Measurements from ENCODE around the gene SMYD2.

Gene SMYD2

DNA sequence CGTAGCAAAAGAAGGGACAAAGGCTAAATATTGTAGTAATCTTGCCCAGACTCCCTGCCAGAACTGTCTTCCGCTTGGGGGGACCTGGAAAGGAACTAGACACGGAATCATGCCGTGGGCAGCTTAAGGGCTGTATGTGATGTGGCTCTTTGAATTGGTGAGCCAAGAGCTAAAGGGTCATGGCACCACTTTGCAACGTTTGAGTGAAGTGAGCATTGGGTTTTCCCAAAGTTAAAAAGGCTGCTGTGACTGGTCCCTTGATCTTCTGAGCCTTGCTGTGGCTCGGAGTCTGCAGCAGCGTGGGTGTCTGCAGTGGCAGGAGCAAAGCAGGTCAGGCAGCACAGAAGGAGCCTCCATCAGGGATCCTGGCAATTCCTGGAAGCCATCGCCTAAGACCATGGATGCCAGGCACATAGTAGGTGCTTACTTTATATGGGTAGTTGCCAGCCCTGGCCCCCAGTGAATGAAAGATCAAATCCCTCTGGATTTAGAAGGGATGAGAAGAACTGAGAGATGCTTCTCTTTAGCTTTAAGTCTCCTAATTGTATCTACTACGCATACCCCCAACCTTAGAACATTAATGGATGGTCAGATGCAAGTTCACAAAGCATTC, 1.8 kb downstream of the SMYD2 start:
- DNase-seq (ENCODE audit: extremely low read depth, low read depth) = no peak
- TF ChIP-seq, protein P1, sequence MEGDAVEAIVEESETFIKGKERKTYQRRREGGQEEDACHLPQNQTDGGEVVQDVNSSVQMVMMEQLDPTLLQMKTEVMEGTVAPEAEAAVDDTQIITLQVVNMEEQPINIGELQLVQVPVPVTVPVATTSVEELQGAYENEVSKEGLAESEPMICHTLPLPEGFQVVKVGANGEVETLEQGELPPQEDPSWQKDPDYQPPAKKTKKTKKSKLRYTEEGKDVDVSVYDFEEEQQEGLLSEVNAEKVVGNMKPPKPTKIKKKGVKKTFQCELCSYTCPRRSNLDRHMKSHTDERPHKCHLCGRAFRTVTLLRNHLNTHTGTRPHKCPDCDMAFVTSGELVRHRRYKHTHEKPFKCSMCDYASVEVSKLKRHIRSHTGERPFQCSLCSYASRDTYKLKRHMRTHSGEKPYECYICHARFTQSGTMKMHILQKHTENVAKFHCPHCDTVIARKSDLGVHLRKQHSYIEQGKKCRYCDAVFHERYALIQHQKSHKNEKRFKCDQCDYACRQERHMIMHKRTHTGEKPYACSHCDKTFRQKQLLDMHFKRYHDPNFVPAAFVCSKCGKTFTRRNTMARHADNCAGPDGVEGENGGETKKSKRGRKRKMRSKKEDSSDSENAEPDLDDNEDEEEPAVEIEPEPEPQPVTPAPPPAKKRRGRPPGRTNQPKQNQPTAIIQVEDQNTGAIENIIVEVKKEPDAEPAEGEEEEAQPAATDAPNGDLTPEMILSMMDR (IDR thresholded peaks at IDR 0.05; ENCODE audit: low read depth, low read length) = no peak

DNA sequence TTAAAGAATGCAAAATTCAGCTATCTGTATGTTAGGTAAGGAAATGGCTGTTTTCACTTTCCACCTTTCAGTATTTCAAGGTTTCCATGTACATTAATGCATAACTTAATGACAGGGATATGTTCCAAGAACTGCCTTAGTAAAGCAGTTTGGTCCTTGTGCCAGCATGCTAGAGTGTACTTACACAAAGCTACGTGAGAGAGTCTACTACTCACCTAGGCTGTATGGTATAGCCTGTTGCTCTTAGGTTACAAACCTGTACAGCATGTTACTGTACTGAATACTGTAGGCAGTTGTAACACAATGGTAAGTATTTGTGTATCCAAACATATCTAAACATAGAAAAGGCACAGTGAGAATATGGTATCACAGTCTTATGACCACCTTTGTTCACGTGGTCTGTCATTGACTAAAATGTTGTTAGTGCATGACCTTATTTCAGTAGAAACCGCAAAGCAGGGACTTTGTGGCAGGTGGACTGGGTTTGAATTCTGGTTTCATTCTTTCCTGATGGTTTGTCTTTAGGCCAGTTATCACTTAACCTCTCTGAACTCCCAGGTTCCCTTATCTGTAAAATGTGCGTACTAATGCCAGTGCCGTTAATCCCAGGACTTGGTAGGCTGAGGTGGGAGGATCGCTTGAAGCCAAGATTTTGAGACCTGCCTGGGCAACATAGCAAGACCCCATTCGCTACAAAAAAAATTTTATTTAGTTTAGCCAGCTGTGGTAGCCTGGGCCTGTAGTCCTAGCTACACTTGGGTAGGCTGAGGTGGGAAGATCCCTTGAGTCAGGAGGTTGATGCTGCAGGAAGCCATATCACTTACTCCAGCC, 4.9 kb downstream of the SMYD2 start:
- TF ChIP-seq, protein P1 (IDR thresholded peaks at IDR 0.05; ENCODE audit: low read depth, low read length) = no peak
- DNase-seq (ENCODE audit: extremely low read depth, low read depth) = no peak

DNA sequence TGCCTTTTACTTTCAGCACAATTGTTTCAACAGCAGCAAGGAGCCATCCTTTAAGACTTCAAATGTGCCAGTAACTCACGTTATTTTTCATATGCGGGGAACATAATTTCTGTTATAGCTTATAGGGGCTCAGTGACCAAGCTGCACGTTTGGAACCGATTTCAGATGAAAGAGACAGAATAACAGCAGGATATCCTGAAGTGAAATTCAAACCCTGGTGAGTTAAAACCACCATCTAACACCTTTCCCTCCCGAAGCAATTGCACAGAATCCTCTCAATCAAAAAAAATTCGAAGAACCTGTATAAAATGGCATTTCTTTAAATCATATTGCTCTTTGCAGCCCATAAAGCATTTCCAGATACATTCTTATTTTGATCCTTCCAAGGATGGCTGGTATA, 6.9 kb downstream of the SMYD2 start:
- TF ChIP-seq, protein P1 (IDR thresholded peaks at IDR 0.05; ENCODE audit: low read depth, low read length) = no peak
- DNase-seq (ENCODE audit: extremely low read depth, low read depth) = no peak

DNA sequence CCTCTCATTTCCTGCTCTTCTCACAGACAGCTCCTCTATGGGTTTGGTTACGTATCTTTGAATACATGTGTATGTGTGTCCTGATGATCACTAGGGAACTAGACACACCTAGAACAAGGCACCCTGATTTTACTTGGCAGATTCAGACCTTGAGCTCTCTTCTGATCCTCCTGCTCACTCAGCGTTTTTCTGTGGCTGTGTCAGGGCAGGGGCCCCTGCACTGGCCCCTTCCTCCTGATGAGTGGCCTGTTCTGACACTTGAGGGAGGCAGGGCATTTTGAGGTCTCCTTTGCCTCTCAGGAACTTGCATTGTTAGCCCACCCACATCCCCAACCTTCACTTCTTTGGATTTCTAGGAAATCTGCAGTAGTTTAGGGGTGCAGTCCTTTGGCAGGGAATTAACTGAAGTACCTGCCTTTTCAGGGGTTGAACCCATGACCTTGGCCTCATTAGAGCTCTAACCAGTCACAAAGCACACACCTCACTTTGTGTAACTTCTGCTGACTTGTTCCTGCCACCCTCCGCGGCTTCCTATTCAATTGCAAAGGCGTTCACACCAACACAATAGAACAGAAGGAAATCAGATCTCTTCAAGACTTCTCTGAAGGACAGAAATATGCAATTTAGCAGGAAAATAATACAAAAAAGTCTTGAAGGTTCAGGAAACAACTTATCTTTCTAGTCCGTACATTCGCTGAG, 8.8 kb downstream of the SMYD2 start:
- DNase-seq (ENCODE audit: extremely low read depth, low read depth) = no peak
- TF ChIP-seq, protein P1 (IDR thresholded peaks at IDR 0.05; ENCODE audit: low read depth, low read length) = no peak

DNA sequence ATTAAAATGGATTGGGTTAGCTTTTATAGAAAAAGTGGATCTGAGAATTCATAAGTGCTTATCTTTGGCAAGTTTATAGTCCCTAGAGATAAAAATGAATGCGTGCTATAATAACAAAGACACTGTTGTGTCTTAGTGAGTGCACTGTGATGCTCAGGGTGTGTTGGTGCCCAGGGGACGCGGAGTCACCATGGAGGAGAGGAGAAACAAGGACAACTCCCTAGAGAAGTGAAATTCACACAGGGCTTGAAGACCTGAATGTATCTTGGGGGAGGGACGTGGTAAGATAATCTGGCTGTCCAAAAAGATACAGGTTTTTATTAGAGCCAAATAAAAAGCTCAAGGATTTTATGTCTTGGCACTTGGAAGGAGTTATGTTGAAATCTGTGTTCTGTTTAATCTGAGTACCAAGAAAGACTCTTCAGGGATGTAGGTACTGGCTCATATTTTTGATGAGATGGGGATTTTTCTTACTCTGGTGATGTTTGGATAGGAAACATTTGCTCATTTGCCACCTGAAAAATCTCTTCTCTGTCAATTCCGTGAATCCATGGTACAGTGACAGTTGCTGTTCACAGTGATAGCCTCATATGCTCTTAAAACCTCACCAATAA, 9.6 kb downstream of the SMYD2 start:
- TF ChIP-seq, protein P1 (IDR thresholded peaks at IDR 0.05; ENCODE audit: low read depth, low read length) = no peak

DNA sequence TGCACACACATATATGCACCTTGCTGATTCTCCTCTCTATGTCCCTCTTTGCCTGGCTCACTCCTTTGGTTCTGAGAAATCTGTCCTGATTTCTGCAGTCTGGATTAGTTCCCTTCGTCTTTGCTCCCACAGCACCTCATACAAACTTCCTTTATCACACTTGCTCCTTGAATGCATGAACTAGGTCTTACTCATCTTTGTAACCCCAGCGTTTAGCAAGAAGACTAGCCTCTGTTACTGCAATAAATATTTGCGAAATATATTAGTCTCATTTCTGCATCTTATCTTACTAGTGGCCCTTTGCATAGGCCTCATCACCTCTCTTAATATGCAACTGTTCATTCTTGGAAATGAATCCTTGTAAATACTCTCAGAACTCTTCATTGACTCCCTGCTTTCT, 11.4 kb downstream of the SMYD2 start:
- DNase-seq (ENCODE audit: extremely low read depth, low read depth) = no peak
- TF ChIP-seq, protein P1 (IDR thresholded peaks at IDR 0.05; ENCODE audit: low read depth, low read length) = no peak

More for the DNA sequence above, 9.6 kb downstream of the SMYD2 start:
- DNase-seq (ENCODE audit: extremely low read depth, low read depth) = no peak

Data from AG09319 (cell line).